HepG2 (cell line): ENCODE measurements around the gene SWI5. TPM values are rescaled to one million over a fixed set of nuclear protein-coding genes. Genes with fewer than 3 reads are reported as not detected.

Experiments used
- ATF1 ChIP-seq: IDR thresholded peaks from 2 replicates; pipeline ENCODE4 v1.6.1; 2016; ENCODE audit warnings: mild to moderate bottlenecking, control low read depth
- FOXC1 ChIP-seq: sonication (generic); formaldehyde crosslinking; IDR thresholded peaks from 2 replicates; pipeline ENCODE4 v1.8.0; 2022; ENCODE audit warnings: mild to moderate bottlenecking, missing genetic modification reagents, borderline replicate concordance
- FOXJ3 ChIP-seq: sonication (generic); formaldehyde crosslinking; IDR thresholded peaks from 2 replicates; pipeline ENCODE4 v1.4.0; 2020; ENCODE audit warnings: missing genetic modification reagents, mild to moderate bottlenecking, borderline replicate concordance
- FOXK1 ChIP-seq: sonication (generic); formaldehyde crosslinking; IDR thresholded peaks from 2 replicates; pipeline ENCODE4 v1.4.0; 2020; ENCODE audit warnings: low read depth, missing genetic modification reagents, borderline replicate concordance
- FOXM1 ChIP-seq: sonication (generic); formaldehyde crosslinking; IDR thresholded peaks from 2 replicates; pipeline ENCODE4 v1.5.0; 2020; ENCODE audit warnings: missing genetic modification reagents
- FOXP1 ChIP-seq, 2 experiments: fragments of 450-650 bp in 1 of 2; IDR thresholded peaks; 2 replicates each; pipeline ENCODE4 v1.6.1; 2017 to 2018; ENCODE audit warnings: antibody characterized with exemption in 1 of 2
- GABPB1 ChIP-seq: IDR thresholded peaks from 2 replicates; pipeline ENCODE4 v1.6.1; 2016; ENCODE audit warnings: mild to moderate bottlenecking, missing genetic modification reagents, moderate library complexity, missing compliant biosample characterization
- HNF4G ChIP-seq, 2 experiments: sonication (generic) in 1 of 2; formaldehyde crosslinking in 1 of 2; IDR thresholded peaks; 2 replicates each; pipeline versions ENCODE4 v1.4.0 to v1.6.1; 2011 to 2020; ENCODE audit warnings: borderline replicate concordance in 2 of 2, low read depth in 2 of 2, mild to moderate bottlenecking in 2 of 2, low read length in 1 of 2, missing genetic modification reagents in 1 of 2, moderate library complexity in 1 of 2
- HNRNPL ChIP-seq: fragments of 200-400 bp; formaldehyde crosslinking; IDR thresholded peaks from 2 replicates; pipeline ENCODE4 v1.6.1; 2017; ENCODE audit warnings: mild to moderate bottlenecking, low read depth, low read length
- MED1 ChIP-seq: sonication (generic); formaldehyde crosslinking; IDR thresholded peaks from 2 replicates; pipeline ENCODE4 v1.4.0; 2020; ENCODE audit warnings: missing genetic modification reagents
- SMYD3 ChIP-seq: sonication (generic); formaldehyde crosslinking; IDR thresholded peaks from 2 replicates; pipeline ENCODE4 v1.8.1; 2023; ENCODE audit warnings: mild to moderate bottlenecking, missing genetic modification reagents
- ZC3H13 ChIP-seq: sonication (generic); formaldehyde crosslinking; IDR thresholded peaks from 2 replicates; pipeline ENCODE4 v1.8.1; 2023; ENCODE audit warnings: mild to moderate bottlenecking, missing genetic modification reagents, moderate library complexity
- ZFY ChIP-seq: sonication (generic); formaldehyde crosslinking; IDR thresholded peaks from 2 replicates; pipeline ENCODE4 v1.4.0; 2020; ENCODE audit warnings: missing genetic modification reagents
- ZFYVE20 ChIP-seq: sonication (generic); formaldehyde crosslinking; IDR thresholded peaks from 2 replicates; pipeline ENCODE4 v1.8.0; 2023; ENCODE audit warnings: low read depth, mild to moderate bottlenecking, moderate library complexity, missing genetic modification reagents, borderline replicate concordance
- ZNF34 ChIP-seq: sonication (generic); formaldehyde crosslinking; IDR thresholded peaks from 2 replicates; pipeline ENCODE4 v1.4.0; 2020; ENCODE audit warnings: mild to moderate bottlenecking, missing genetic modification reagents, borderline replicate concordance
- ZNF460 ChIP-seq: sonication (generic); formaldehyde crosslinking; IDR thresholded peaks from 2 replicates; pipeline ENCODE4 v1.5.1; 2020; ENCODE audit warnings: missing genetic modification reagents, mild to moderate bottlenecking, borderline replicate concordance
- ZNF543 ChIP-seq: sonication (generic); formaldehyde crosslinking; IDR thresholded peaks from 2 replicates; pipeline ENCODE4 v1.4.0; 2020; ENCODE audit warnings: mild to moderate bottlenecking, missing genetic modification reagents
- polyA plus RNA-seq, 8 experiments: library from polyadenylated mRNA; depleted of rRNA in 3 of 8; stranded (reverse) in 7 of 8; unstranded in 1 of 8; fragments of >200 nt; fragmentation: Illumina TruSeq in 4 of 8; extraction: Trizol in 4 of 8; gene quantifications; 2 replicates each; pipeline versions ENCODE4 v1.2.1 to v1.2.3, GENCODE V29; 2011 to 2016; ENCODE audit warnings: low read depth in 4 of 8, missing spikeins in 1 of 8, mixed read lengths in 1 of 8; ENCODE audit not compliant: insufficient read depth in 1 of 8
- total RNA-seq, 5 experiments: library from RNA; depleted of rRNA; stranded (reverse); fragments of >200 nt; fragmentation: Illumina TruSeq; extraction: Trizol; gene quantifications; 2 replicates each; pipeline ENCODE4 v1.2.3, GENCODE V29; 2016; ENCODE audit warnings: low read depth in 1 of 5
- TF ChIP-seq, protein P1 (sequence below): sonication (generic); formaldehyde crosslinking; IDR thresholded peaks from 2 replicates; pipeline ENCODE4 v1.4.0; 2020; ENCODE audit warnings: missing genetic modification reagents
- TF ChIP-seq, protein P2 (sequence below): IDR thresholded peaks from 2 replicates; pipeline ENCODE4 v1.6.1; 2016; ENCODE audit warnings: missing biosample characterization, missing genetic modification reagents, low read depth
- TF ChIP-seq, protein P3 (sequence below): sonication (generic); formaldehyde crosslinking; IDR thresholded peaks from 2 replicates; pipeline ENCODE4 v1.4.0; 2020; ENCODE audit warnings: mild to moderate bottlenecking, missing genetic modification reagents

SWI5 gene
- total and polyA plus RNA-seq, 2 of the 13 experiments (the other 11 are each of a cell fraction or from before 2014, with no cell fraction given) = 39.2 to 41.0 TPM

DNA sequence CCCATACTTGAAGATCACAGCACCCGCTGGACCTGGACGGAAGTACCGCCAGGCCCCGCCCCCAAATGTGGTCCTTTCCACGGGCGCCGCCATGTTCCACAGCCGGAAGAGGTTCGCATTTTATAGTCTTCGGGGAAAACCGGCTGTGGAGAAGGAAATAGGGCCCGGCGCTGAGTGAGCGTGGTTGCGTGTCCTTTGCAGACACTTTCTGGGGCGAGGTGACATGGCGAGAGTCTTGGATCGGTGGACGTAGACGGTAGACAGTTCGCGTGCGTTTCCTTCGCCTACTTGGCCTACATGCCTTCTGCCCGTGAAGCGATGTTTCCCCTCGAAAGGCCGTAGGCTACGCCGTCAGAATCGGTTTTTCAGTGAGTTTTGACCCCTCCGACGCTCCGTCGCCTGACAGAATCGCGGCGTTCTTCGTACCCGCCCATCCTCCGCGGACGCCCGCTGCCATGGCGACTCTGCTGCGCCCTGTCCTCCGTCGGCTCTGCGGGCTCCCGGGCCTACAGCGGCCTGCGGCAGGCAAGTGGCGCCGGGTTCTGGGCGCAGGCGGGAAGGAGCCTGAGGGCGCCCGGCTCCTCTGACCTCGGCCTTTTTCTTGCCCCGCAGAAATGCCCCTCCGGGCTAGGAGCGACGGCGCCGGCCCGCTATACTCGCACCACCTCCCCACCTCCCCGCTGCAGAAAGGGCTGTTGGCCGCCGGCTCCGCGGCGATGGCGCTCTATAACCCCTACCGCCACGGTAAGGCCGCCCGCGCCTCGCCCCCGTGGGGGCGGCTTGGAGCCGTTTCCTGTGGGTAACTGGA, 46.5 kb downstream of the SWI5 start, which contains the start of the genes COQ4 and TRUB2 (continued):
- TF ChIP-seq ZNF460 (CRISPR knock-in tag) = no peak; the same call in 1 of the 2 replicates
- TF ChIP-seq FOXC1 (CRISPR knock-in tag) = no peak; the same call in 1 of the 2 replicates
- TF ChIP-seq MED1 (CRISPR knock-in tag) = peak; percentile 73
- TF ChIP-seq FOXK1 (CRISPR knock-in tag) = peak; percentile 92
- TF ChIP-seq FOXP1 (IDR thresholded peaks at IDR 0.05) = no peak
- no peak for TF ChIP-seq FOXP1 (CRISPR knock-in tag; IDR thresholded peaks at IDR 0.05)
- TF ChIP-seq, protein P1, sequence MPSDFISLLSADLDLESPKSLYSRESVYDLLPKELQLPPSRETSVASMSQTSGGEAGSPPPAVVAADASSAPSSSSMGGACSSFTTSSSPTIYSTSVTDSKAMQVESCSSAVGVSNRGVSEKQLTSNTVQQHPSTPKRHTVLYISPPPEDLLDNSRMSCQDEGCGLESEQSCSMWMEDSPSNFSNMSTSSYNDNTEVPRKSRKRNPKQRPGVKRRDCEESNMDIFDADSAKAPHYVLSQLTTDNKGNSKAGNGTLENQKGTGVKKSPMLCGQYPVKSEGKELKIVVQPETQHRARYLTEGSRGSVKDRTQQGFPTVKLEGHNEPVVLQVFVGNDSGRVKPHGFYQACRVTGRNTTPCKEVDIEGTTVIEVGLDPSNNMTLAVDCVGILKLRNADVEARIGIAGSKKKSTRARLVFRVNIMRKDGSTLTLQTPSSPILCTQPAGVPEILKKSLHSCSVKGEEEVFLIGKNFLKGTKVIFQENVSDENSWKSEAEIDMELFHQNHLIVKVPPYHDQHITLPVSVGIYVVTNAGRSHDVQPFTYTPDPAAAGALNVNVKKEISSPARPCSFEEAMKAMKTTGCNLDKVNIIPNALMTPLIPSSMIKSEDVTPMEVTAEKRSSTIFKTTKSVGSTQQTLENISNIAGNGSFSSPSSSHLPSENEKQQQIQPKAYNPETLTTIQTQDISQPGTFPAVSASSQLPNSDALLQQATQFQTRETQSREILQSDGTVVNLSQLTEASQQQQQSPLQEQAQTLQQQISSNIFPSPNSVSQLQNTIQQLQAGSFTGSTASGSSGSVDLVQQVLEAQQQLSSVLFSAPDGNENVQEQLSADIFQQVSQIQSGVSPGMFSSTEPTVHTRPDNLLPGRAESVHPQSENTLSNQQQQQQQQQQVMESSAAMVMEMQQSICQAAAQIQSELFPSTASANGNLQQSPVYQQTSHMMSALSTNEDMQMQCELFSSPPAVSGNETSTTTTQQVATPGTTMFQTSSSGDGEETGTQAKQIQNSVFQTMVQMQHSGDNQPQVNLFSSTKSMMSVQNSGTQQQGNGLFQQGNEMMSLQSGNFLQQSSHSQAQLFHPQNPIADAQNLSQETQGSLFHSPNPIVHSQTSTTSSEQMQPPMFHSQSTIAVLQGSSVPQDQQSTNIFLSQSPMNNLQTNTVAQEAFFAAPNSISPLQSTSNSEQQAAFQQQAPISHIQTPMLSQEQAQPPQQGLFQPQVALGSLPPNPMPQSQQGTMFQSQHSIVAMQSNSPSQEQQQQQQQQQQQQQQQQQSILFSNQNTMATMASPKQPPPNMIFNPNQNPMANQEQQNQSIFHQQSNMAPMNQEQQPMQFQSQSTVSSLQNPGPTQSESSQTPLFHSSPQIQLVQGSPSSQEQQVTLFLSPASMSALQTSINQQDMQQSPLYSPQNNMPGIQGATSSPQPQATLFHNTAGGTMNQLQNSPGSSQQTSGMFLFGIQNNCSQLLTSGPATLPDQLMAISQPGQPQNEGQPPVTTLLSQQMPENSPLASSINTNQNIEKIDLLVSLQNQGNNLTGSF (CRISPR knock-in tag) = no peak
- no peak for TF ChIP-seq FOXM1 (CRISPR knock-in tag)
- TF ChIP-seq ATF1 = peak; percentile 79
- TF ChIP-seq, protein P2, sequence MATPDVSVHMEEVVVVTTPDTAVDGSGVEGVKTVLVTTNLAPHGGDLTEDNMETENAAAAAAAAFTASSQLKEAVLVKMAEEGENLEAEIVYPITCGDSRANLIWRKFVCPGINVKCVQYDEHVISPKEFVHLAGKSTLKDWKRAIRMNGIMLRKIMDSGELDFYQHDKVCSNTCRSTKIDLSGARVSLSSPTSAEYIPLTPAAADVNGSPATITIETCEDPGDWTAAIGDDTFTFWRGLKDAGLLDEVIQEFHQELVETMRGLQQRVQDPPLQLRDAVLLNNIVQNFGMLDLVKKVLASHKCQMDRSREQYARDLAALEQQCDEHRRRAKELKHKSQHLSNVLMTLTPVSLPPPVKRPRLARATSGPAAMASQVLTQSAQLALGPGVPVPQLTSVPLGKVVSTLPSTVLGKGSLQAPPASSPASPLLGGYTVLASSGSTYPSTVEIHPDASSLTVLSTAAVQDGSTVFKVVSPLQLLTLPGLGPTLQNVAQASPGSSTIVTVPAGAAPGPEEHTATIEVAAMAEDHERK (CRISPR knock-in tag) = peak; percentile 61
- peak; percentile 99 for TF ChIP-seq GABPB1 (CRISPR knock-in tag)
- 0 out of 2 replicates have a peak, but pooled peaks have one; percentile 12 for TF ChIP-seq SMYD3
- TF ChIP-seq HNRNPL = peak; percentile 53; the same call in 1 of the 2 replicates
- TF ChIP-seq ZFYVE20 = no peak
- peak; percentile 95 for TF ChIP-seq ZFY (CRISPR knock-in tag)
- TF ChIP-seq, protein P3, sequence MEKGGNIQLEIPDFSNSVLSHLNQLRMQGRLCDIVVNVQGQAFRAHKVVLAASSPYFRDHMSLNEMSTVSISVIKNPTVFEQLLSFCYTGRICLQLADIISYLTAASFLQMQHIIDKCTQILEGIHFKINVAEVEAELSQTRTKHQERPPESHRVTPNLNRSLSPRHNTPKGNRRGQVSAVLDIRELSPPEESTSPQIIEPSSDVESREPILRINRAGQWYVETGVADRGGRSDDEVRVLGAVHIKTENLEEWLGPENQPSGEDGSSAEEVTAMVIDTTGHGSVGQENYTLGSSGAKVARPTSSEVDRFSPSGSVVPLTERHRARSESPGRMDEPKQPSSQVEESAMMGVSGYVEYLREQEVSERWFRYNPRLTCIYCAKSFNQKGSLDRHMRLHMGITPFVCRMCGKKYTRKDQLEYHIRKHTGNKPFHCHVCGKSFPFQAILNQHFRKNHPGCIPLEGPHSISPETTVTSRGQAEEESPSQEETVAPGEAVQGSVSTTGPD (CRISPR knock-in tag) = no peak
- no peak for TF ChIP-seq ZNF34 (CRISPR knock-in tag)
- peak; percentile 77; the same call in 1 of the 2 replicates for TF ChIP-seq FOXJ3 (CRISPR knock-in tag)
- peak; percentile 47; the same call in 1 of the 2 replicates for TF ChIP-seq ZC3H13 (CRISPR knock-in tag)
- peak; percentile 79; the same call in 1 of the 2 replicates for TF ChIP-seq ZNF543 (CRISPR knock-in tag)
- peak; percentile 38; the same call in 1 of the 2 replicates for TF ChIP-seq HNF4G (IDR thresholded peaks at IDR 0.05; ENCODE audit: borderline replicate concordance, low read depth, low read length)
- TF ChIP-seq HNF4G (CRISPR knock-in tag; IDR thresholded peaks at IDR 0.05; ENCODE audit: borderline replicate concordance, low read depth) = peak; percentile 11; the same call in 1 of the 2 replicates
